Stimulated activated CD8-positive, alpha-beta memory T cell treated with anti-CD3 and anti-CD28 coated beads, Interleukin-12 subunit alpha, Interleukin-12 subunit beta, amount 100 ng/mL, for 24 hours (primary cell): Measurements from ENCODE around the gene GSTCD.
"Not testable (repeated sequence)": the region's sequence is repeated elsewhere in the genome, so short reads cannot be mapped to it uniquely, and the experiment has no call there.

Experiments used
- DNase-seq: peaks from one replicate; pipeline ENCODE4 v3.0.0-alpha.2; 2020; ENCODE audit errors: extremely low read depth

Gene GSTCD

GRCh38 chr4:105708181-105709080, at the start of gene GSTCD, which contains the start of gene INTS12:
GSTCD (plus strand) TSS chr4:105708784; CDS start chr4:105717614, 8,830 bp downstream.
INTS12 (minus strand) TSS chr4:105708689; CDS start chr4:105700005, 8,684 bp downstream.
- DNase-seq = peak; percentile 69

GRCh38 chr4:105659190-105659589, 49.4 kb upstream of the GSTCD start:
- no peak for DNase-seq

GRCh38 chr4:105661028-105661427, 47.6 kb upstream of the GSTCD start:
- no peak for DNase-seq

- no peak for DNase-seq
Measured at GRCh38 chr4:105662935-105663675, 45.5 kb upstream of the GSTCD start.

GRCh38 chr4:105666693-105667092, 41.9 kb upstream of the GSTCD start:
- no peak for DNase-seq

GRCh38 chr4:105670684-105671083, 37.9 kb upstream of the GSTCD start:
- no peak for DNase-seq

- no peak for DNase-seq
Measured at GRCh38 chr4:105671301-105671700, 37.3 kb upstream of the GSTCD start.

- DNase-seq = no peak
Measured at GRCh38 chr4:105674011-105674410, 34.6 kb upstream of the GSTCD start.

- DNase-seq = no peak
Measured at GRCh38 chr4:105677709-105678108, 30.9 kb upstream of the GSTCD start.

- no peak for DNase-seq
Measured at GRCh38 chr4:105679186-105679585, 29.4 kb upstream of the GSTCD start.

- no peak for DNase-seq
Measured at GRCh38 chr4:105683038-105683437, 25.5 kb upstream of the GSTCD start.

- no peak for DNase-seq
Measured at GRCh38 chr4:105686571-105686970, 22.0 kb upstream of the GSTCD start.

GRCh38 chr4:105694812-105695211, 13.8 kb upstream of the GSTCD start:
- DNase-seq = not testable (repeated sequence)

GRCh38 chr4:105695832-105696231, 12.8 kb upstream of the GSTCD start:
- not testable (repeated sequence) for DNase-seq

- no peak for DNase-seq
Measured at GRCh38 chr4:105698607-105699006, 10.0 kb upstream of the GSTCD start.

GRCh38 chr4:105707782-105708180, 803 bp upstream of the GSTCD start:
- DNase-seq = no peak

- no peak for DNase-seq
Measured at GRCh38 chr4:105709081-105709450, 482 bp downstream of the GSTCD start.

- DNase-seq = no peak
Measured at GRCh38 chr4:105710012-105710600, 1.5 kb downstream of the GSTCD start.

- DNase-seq = no peak
Measured at GRCh38 chr4:105710678-105711077, 2.1 kb downstream of the GSTCD start.

- no peak for DNase-seq
Measured at GRCh38 chr4:105712766-105713165, 4.2 kb downstream of the GSTCD start.

GRCh38 chr4:105714071-105714521, 5.5 kb downstream of the GSTCD start:
- no peak for DNase-seq

GRCh38 chr4:105714932-105715331, 6.3 kb downstream of the GSTCD start:
- no peak for DNase-seq
